Kidney epithelial cell (primary cell): ENCODE measurements around the gene PTPRJ. TPM values are rescaled to one million over a fixed set of nuclear protein-coding genes. Genes with fewer than 3 reads are reported as not detected.

Source experiments
- DNase-seq: peaks from one replicate; pipeline ENCODE4 v3.0.0-alpha.2; 2010; ENCODE audit warnings: low read depth
- H3K27me3 ChIP-seq: 2 replicates; pipeline ENCODE4 v1.6.0; 2011; ENCODE audit warnings: low read length; ENCODE audit not compliant: control insufficient read depth, insufficient read depth
- H3K36me3 ChIP-seq: 2 replicates; pipeline ENCODE4 v1.5.1; 2011; ENCODE audit warnings: low read length; ENCODE audit not compliant: control insufficient read depth, insufficient read depth
- H3K4me3 ChIP-seq: 2 replicates; pipeline ENCODE4 v1.5.1; 2011; ENCODE audit warnings: low read depth, mild to moderate bottlenecking, control low read depth, low read length
- total RNA-seq: library from RNA; depleted of rRNA; stranded (reverse); fragments of >200 nt; gene quantifications from 2 replicates; pipeline ENCODE4 v1.2.3, GENCODE V29; 2015
- TF ChIP-seq, protein P1 (sequence below): IDR thresholded peaks from 2 replicates; pipeline ENCODE4 v1.5.1; 2011; ENCODE audit warnings: mild to moderate bottlenecking, moderate library complexity, low read length, control low read depth, inconsistent platforms; ENCODE audit not compliant: insufficient read depth, poor library complexity, severe bottlenecking

Gene PTPRJ
- total RNA-seq, 1 donor from 2014 or later: 42.3 TPM

DNA sequence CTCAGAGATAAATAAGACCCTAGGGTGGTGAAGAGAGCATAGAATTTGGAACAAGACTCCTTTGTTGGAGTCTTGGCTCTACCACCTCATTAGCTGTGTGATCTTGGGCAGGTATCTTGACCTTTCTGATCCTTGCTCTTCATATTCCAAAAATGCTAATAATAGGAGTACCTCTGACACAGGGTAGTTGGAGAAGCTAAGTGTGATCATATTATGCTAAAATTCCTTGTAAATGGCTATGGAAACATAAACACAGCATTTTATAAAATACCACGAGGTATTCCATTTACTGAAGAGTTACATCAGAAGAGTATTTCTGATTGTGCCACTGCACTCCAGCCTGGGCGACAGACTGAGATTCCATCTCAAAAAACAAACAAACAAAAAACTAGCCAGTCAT is 9.4 kb downstream of the PTPRJ start:
- TF ChIP-seq, protein P1, sequence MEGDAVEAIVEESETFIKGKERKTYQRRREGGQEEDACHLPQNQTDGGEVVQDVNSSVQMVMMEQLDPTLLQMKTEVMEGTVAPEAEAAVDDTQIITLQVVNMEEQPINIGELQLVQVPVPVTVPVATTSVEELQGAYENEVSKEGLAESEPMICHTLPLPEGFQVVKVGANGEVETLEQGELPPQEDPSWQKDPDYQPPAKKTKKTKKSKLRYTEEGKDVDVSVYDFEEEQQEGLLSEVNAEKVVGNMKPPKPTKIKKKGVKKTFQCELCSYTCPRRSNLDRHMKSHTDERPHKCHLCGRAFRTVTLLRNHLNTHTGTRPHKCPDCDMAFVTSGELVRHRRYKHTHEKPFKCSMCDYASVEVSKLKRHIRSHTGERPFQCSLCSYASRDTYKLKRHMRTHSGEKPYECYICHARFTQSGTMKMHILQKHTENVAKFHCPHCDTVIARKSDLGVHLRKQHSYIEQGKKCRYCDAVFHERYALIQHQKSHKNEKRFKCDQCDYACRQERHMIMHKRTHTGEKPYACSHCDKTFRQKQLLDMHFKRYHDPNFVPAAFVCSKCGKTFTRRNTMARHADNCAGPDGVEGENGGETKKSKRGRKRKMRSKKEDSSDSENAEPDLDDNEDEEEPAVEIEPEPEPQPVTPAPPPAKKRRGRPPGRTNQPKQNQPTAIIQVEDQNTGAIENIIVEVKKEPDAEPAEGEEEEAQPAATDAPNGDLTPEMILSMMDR: no peak
- Histone ChIP-seq H3K27me3 (no peaks in the 10 kb centered on the region), H3K36me3 (no peaks in the 10 kb centered on the region), H3K4me3 (no peak overlapping the region)
- no peak for DNase-seq

GRCh38 chr11:47991266-47991830 is 11.0 kb downstream of the PTPRJ start:
- H3K4me3 ChIP-seq: no peak overlapping the region
- H3K27me3 ChIP-seq: no peaks in the 10 kb centered on the region
- peak; percentile 78 for DNase-seq
- H3K36me3 ChIP-seq: no peaks in the 10 kb centered on the region
- TF ChIP-seq, protein P1: no peak

DNA sequence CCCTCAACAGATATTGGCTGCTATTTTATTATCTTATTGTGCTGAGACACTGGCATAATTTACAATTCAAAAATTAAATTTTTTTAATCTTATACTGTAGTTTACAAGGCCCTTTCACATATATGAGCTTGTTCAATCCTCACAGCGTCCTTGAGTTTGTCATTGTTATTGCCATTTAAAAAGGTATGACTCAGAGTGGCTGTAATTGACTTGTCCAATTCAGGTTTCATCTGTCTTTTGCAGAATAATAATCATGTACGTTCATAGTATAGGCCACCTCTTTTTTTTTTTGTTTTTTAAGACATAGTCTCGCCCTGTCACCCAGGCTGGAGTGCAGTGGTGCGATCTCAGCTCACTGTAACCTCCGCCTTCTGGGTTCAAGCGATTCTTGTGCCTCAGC is 11.5 kb downstream of the PTPRJ start:
- no peaks in the 10 kb centered on the region for H3K36me3 ChIP-seq

DNA sequence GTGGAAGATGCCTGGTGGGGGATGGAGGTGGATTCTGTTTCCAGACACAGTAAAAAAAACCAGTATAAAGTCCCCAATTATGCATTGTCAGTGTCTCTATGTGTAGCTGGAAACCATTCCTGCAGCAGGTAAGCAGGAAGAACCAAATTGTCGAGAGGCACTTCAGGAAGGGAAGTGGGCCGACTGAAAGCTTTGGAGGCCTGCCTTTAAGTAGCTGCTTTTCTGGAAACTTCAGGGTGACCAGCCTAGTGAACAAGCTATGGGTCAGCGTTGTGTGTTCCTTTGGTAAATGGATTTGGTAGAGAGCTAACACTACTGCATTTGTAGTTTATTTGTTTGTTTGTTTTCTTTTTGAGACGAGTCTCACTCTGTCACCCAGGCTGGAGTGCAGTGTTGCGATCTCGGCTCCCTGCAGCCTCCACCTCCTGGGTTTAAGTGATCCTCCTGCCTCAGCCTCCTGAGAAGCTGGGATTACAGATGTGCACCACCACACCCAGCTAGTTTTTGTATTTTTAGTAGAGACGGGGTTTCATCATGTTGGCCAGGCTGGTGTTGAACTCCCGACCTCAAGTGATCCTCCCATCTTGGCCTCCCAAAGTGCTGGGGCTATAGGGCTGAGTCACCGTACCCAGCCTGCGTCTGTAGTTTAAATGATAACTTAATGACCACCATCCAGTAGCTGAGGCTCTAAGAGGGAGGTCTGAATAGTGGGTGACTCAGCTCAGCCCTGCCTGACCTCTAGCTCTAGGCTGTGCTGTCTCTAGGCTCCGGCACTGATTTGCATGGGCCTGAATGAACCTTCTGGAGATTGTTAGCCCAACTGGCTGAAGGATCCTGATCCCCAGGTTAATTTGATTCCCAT is 12.8 kb downstream of the PTPRJ start:
- Histone ChIP-seq H3K36me3 (no peaks in the 10 kb centered on the region), H3K27me3 (no peaks in the 10 kb centered on the region), H3K4me3 (no peak overlapping the region)
- TF ChIP-seq, protein P1: no peak
- peak; percentile 80 for DNase-seq

More for the DNA sequence above, 11.5 kb downstream of the PTPRJ start:
- DNase-seq: no peak
- TF ChIP-seq, protein P1: no peak
- Histone ChIP-seq H3K27me3 (no peaks in the 10 kb centered on the region), H3K4me3 (no peak overlapping the region)

DNA sequence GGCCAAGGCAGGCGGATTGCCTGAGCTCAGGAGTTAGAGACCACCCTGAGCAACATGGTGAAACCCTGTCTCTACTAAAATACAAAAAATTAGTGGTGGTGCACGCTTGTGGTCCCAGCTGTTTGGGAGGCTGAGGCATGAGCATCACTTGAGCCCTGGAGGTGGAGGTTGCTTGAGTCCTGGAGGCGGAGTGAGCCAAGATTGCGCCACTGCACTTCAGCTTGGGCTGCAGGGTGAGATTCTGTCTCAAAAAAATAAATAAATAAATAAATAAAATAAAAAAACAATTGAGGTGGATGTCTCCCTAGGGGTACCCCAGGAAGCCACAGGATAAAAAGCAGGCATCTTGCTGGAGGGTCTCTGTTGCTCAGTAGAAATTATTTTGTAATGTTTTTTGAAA is 14.1 kb downstream of the PTPRJ start:
- no peak for DNase-seq
- H3K27me3 ChIP-seq: no peaks in the 10 kb centered on the region
- TF ChIP-seq, protein P1: no peak
- H3K4me3 ChIP-seq: no peak overlapping the region
- no peaks in the 10 kb centered on the region for H3K36me3 ChIP-seq
